IPS DF 6.9 (cell line): ENCODE measurements around the gene ACSM2A.
"Not testable (repeated sequence)": the region's sequence is repeated elsewhere in the genome, so short reads cannot be mapped to it uniquely, and the experiment has no call there.

Experiments
- DNase-seq: peaks from one replicate; pipeline ENCODE4 v3.0.0-alpha.2; 2013; ENCODE audit warnings: low read depth, low spot score
- H3K27ac ChIP-seq: one replicate; pipeline ENCODE4 v1.5.1; 2013; ENCODE audit warnings: low read length, control low read depth
- H3K27me3 ChIP-seq: 2 replicates; pipeline ENCODE4 v1.6.1; 2013; ENCODE audit warnings: mild to moderate bottlenecking, low read length; ENCODE audit not compliant: control insufficient read depth, insufficient read depth
- H3K36me3 ChIP-seq: 2 replicates; pipeline ENCODE4 v1.6.1; 2013; ENCODE audit warnings: low read length; ENCODE audit not compliant: control insufficient read depth, insufficient read depth
- H3K4me1 ChIP-seq: 2 replicates; pipeline ENCODE4 v1.6.1; 2013; ENCODE audit warnings: low read length; ENCODE audit not compliant: control insufficient read depth, insufficient read depth
- H3K4me3 ChIP-seq: 2 replicates; pipeline ENCODE4 v1.5.1; 2013; ENCODE audit warnings: mild to moderate bottlenecking, low read length
- H3K9me3 ChIP-seq: 2 replicates; pipeline ENCODE4 v1.6.1; 2013; ENCODE audit warnings: low read length, inconsistent platforms; ENCODE audit not compliant: control insufficient read depth, insufficient read depth
- WGBS: extraction: QIAGEN DNeasy Blood & Tissue Kit; methylation state at CpG from one replicate; pipeline ENCODE4 v1.1.7; 2013; ENCODE audit warnings: mixed read lengths, missing lambda C conversion rate; ENCODE audit not compliant: insufficient read length, insufficient coverage; 5-methylcytosine and 5-hydroxymethylcytosine counted together

Gene ACSM2A

DNA sequence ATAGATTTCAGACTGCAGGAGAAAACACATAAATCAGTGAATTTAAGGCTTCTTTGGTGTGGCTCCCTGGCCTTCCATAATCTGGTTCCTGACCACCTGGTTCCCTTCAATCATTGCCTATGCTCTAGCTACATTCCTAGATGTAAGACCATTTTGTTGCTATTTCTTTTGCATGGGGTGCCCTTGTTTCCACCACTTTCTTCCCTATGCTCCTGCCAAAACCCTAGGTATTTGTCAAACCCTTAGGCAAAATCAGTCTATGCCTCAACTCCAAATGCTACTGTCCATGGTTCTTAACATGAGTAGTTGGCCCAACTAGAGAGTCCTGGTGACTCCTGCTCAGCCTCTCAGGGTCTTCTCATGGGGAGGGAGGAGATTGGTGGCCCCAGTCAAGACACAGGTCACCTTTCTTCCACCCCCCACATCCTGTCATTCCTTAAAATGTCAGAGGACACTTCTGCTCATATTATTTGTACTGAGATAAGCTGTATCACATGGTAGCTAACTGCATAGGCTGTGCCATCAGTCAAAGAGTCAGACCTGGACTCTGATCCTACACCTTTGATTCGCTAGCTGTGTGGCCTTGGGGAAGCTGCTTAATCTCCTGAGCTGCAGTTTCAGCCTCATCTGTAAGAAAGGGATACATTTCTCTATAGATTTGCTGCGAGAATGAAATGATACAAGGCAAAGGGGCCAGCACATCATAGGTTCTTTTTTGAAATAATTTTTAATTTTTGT is 27.0 kb upstream of the ACSM2A start:
- Histone ChIP-seq H3K36me3 (no peaks in the 10 kb centered on the region), H3K27me3 (no peaks in the 10 kb centered on the region), H3K4me3 (no peak overlapping the region), H3K9me3 (no peaks in the 10 kb centered on the region), H3K27ac (no peak overlapping the region), H3K4me1 (no peaks in the 10 kb centered on the region)
- DNase-seq, result no peak
- no CpG with 5 or more reads among the region's 2 CpGs for WGBS

DNA sequence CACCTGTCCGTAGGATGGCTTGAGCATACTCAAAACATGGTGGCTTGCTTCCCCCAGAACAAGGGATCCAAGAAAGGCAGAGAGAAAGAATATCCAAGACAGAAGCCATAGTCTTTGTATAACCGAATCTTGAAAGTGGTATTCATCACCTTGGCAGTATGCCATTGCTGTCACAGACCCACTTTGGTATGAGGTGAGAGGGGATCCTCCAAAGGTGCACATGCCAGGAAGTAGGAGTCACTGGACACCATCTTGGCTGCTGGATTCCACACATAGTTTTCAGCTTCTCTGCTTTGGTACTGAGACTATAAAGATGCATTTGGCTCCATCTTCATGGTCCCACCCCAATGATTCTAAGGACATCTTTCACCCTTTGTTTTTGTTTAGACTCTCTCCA is 23.9 kb upstream of the ACSM2A start:
- not testable (repeated sequence) for H3K27ac ChIP-seq, H3K27me3 ChIP-seq, H3K36me3 ChIP-seq, H3K4me3 ChIP-seq, H3K9me3 ChIP-seq, H3K4me1 ChIP-seq, DNase-seq
- WGBS, result no CpG with 5 or more reads among the region's 2 CpGs

DNA sequence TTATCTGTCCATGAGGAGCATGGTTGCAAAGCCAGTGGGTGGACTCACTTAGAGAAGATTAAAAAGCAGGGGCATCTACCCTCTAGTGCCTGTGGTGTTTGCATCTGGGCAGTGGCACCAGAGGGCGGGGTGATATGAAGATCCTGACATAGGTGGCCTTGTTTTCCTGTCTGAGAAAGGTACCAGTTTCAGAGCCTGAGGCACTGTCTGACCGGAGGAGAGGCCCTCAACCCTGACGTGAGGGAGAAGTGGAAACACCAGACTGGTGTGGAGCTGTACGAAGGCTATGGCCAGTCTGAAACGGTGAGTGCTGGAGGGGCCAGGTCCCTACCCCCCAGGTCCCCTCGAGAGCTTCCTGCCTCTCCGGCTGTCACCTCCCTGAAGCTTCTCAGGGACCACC is 21.8 kb upstream of the ACSM2A start:
- not testable (repeated sequence) for H3K9me3 ChIP-seq, H3K27me3 ChIP-seq, H3K4me1 ChIP-seq, DNase-seq, H3K4me3 ChIP-seq, H3K36me3 ChIP-seq, H3K27ac ChIP-seq
- no CpG with 5 or more reads among the region's 7 CpGs for WGBS

DNA sequence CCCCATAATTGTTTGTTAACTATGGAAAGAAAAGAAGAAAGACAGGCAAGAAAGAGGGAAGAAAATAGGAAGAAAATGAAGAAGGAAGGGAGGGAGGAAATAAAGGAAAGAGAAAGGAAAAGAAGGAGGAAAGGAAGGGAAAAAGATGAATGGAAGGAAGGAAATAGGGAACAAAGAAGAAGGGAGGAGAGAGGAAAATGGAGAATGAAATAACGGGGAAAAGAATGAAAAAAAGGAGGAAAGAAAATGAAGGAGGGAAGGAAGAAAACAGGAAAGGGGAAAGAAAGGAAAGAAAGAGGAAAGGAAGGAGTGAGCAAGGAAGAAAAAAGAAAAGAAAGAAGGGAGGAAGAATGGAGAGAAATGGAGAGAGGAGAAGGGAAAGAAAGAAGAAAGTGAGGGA is 20.8 kb upstream of the ACSM2A start:
- H3K27ac ChIP-seq, DNase-seq, H3K4me3 ChIP-seq, H3K27me3 ChIP-seq, H3K9me3 ChIP-seq, H3K4me1 ChIP-seq, H3K36me3 ChIP-seq: not testable (repeated sequence)
- WGBS, result 100% methylated on average over 1 of the region's 1 CpG

DNA sequence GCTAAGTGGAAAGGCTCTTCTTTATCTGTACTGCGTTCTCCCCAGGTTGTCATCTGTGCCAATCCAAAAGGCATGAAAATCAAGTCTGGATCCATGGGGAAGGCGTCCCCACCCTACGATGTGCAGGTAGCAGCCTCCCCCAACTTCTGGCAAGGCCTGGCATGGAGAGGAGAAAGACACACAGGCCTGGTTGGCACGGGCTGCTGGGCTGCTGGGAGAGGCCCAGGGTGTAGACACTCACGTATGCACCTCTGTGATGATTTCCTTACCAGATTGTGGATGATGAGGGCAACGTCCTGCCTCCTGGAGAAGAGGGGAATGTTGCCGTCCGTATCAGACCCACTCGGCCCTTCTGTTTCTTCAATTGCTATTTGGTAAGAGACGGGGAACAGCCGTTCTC is 20.4 kb upstream of the ACSM2A start:
- no peak for DNase-seq
- no peaks in the 10 kb centered on the region for H3K4me1 ChIP-seq
- H3K36me3 ChIP-seq, result no peaks in the 10 kb centered on the region
- no CpG with 5 or more reads among the region's 11 CpGs for WGBS
- no peaks in the 10 kb centered on the region for H3K27me3 ChIP-seq
- no peaks in the 10 kb centered on the region for H3K9me3 ChIP-seq
- no peak overlapping the region for H3K27ac ChIP-seq
- no peak overlapping the region for H3K4me3 ChIP-seq

DNA sequence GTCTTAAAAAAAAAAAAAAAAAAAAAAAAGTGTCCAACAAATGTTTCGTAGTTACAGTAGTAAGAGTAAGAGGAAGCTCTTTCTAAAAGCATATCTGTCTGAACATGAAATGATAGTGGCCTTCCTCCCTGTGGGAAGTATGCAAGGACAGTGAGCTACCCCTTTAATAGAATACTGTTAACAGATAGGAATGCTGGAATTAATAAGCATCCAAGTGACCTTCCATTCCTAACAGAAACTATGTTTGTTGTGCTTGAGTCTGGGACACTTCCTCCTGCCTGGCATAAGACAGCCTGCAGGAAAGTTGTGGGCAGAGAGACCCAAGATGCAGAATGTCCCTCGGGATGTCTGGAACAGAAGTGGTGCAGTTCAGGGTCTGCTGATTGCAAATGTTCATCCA is 12.4 kb upstream of the ACSM2A start:
- WGBS, result no CpG with 5 or more reads among the region's 2 CpGs

DNA sequence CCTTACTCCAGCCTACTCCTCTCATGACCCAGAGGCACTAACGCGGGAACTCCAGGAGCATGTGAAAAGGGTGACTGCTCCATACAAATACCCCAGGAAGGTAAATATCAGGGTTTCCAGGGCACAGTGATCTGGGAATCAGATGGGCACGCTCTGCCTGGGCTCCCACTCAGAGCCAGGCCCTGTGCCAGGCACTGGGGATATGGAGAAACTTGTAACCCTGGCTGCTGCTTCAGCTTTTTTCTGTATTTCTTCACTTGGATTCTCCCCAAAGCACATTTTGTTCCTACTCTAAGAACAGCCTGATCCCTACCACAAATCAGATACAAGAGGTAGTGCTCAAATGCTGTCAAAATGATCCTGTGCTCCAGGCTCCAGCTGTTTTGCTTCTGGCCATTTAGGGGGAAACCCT is 11.5 kb upstream of the ACSM2A start:
- not testable (repeated sequence) for DNase-seq, H3K27ac ChIP-seq, H3K9me3 ChIP-seq, H3K27me3 ChIP-seq, H3K36me3 ChIP-seq, H3K4me1 ChIP-seq, H3K4me3 ChIP-seq
- WGBS, result no CpG with 5 or more reads among the region's 3 CpGs

More for the DNA sequence above, 12.4 kb upstream of the ACSM2A start:
- not testable (repeated sequence) for H3K27me3 ChIP-seq, H3K4me3 ChIP-seq, H3K4me1 ChIP-seq, H3K27ac ChIP-seq, DNase-seq, H3K36me3 ChIP-seq, H3K9me3 ChIP-seq

DNA sequence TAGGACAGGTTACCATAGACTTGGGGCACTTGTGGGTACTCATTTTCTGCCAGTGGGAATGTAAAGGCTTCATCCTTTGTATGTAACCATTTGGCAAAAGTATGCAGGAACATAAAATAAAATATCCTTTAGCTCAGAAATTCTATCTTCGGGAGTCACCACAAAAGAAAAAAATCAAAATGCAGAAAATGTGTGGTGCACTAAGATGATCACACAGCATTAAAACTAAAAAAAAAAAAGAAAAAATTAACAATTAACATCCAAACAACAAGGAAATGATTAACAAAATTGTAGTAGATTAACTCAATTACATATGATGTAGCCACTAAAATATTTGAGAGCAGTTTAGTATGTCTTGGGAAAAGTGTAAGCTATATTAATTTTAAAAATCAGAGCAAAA is 10.6 kb upstream of the ACSM2A start:
- not testable (repeated sequence) for H3K36me3 ChIP-seq, H3K4me1 ChIP-seq, H3K27me3 ChIP-seq, H3K9me3 ChIP-seq, H3K4me3 ChIP-seq, H3K27ac ChIP-seq, DNase-seq
- WGBS, result no CpG with 5 or more reads among the region's 1 CpG

DNA sequence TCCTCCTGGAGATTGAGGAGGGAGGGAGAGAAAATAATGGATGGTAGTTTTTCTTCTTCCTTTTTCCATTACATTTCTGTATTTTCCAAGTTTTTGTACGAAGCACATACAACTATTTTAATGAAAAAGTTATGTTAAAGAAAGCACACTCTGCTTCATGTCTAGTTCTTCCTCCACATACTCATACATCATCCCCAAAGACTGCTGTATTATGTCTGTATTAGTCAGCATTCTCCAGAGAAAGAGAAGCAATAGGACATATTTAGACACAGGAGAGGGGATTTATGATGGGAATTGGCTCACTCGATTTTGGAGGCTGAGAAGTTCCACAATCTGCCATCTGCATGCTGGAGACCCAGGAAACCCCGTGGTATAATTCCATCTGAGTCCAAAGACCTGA is 10.1 kb upstream of the ACSM2A start:
- DNase-seq, result no peak
- Histone ChIP-seq H3K27ac (no peak overlapping the region), H3K9me3 (no peaks in the 10 kb centered on the region), H3K27me3 (no peaks in the 10 kb centered on the region), H3K4me3 (no peak overlapping the region), H3K36me3 (no peaks in the 10 kb centered on the region), H3K4me1 (no peaks in the 10 kb centered on the region)
- no CpG with 5 or more reads among the region's 3 CpGs for WGBS

DNA sequence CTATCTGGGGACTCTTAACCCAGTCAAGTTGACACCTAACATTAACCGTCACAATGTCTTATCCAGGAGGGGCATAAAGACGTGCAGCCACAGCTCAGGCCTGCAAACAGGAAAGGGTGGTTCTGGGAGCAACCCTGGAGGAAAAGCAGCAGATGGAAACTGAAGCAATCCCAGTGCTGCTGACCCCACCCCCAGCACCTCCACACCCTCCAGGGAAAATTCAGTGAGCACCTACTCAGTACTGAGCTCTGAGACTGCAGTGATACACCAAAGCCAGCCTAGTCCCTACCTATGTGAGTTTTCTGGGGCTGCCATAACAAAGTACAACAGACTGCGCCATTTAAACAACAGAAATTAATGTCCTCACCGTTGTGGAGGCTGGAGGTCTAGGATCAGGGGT is 9.5 kb upstream of the ACSM2A start:
- WGBS, result no CpG with 5 or more reads among the region's 4 CpGs
- H3K4me1 ChIP-seq, DNase-seq, H3K36me3 ChIP-seq, H3K9me3 ChIP-seq, H3K4me3 ChIP-seq, H3K27ac ChIP-seq, H3K27me3 ChIP-seq: not testable (repeated sequence)

DNA sequence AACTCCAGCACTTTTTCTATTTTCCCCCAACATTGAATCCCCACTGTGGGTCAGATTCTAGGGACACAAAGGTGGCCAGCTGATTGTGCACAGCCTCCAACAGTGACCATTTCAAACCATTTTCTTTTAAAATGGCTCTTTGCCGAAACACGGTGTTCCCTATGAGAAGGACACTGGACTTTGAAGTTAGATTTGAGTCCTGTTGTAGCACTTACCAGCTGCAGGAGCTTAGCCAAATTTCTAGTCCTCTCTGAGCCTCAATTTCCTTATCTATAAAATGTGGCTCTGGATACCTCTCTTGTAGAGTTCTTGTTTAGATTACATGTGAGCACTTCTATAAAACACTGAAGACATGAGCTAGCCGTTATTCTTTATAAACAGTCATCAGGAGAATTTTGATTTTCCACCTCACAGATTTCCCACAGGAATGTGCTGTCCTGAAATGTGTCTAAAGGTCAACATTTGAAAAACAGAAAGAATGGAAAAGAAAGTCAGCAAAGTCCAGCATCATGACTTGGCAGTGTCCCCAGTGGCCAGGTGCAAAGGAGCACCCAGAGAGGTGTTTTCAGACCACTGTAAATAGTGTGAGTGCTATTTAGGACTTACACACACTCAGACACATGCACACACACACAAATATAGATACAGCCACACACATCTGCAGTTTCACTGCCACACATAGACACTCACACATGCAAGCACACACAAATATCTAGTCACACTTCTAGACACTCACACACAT is 4.5 kb upstream of the ACSM2A start:
- H3K27ac ChIP-seq, H3K9me3 ChIP-seq, H3K4me3 ChIP-seq, H3K36me3 ChIP-seq, H3K27me3 ChIP-seq, H3K4me1 ChIP-seq, DNase-seq: not testable (repeated sequence)
- no CpG with 5 or more reads among the region's 3 CpGs for WGBS
